ENCODE results near the gene RAB19.

DNA sequence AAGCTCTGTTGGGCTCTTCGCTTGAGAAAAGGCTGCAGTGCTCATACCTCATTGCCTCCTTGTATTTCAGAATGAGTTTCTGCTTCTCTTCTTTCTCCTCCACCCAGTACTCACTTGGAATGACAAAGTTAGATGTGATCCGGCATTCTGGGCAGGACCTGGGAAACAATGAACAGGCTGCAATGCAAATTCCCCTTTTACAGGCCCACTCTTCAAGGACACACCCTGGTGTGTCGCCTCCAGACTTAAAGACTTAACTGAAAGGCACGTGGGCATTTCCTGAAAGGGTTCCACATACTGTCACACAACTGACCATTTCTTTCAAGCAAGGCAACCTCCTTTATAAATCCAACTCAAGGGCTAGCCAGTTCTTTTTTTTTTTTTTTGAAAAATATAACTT, 51.9 kb downstream of the RAB19 start:
- TF ChIP-seq, protein P1, sequence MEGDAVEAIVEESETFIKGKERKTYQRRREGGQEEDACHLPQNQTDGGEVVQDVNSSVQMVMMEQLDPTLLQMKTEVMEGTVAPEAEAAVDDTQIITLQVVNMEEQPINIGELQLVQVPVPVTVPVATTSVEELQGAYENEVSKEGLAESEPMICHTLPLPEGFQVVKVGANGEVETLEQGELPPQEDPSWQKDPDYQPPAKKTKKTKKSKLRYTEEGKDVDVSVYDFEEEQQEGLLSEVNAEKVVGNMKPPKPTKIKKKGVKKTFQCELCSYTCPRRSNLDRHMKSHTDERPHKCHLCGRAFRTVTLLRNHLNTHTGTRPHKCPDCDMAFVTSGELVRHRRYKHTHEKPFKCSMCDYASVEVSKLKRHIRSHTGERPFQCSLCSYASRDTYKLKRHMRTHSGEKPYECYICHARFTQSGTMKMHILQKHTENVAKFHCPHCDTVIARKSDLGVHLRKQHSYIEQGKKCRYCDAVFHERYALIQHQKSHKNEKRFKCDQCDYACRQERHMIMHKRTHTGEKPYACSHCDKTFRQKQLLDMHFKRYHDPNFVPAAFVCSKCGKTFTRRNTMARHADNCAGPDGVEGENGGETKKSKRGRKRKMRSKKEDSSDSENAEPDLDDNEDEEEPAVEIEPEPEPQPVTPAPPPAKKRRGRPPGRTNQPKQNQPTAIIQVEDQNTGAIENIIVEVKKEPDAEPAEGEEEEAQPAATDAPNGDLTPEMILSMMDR (IDR thresholded peaks at IDR 0.05; ENCODE audit: low read length), result no peak
- TF ChIP-seq EZH2 (optimal IDR thresholded peaks at IDR 0.05; ENCODE audit: low read depth, low read length) (no peak), EZH2phosphoT487 (IDR thresholded peaks at IDR 0.05; ENCODE audit: low read length) (no peak)

Measured in MM.1S (cell line).